HG03280 (cell line): ENCODE data around the gene TNPO3.
A peak's percentile ranks its signal among the peaks of the same experiment; 100 is the strongest.
"Not testable (repeated sequence)": the region's sequence is repeated elsewhere in the genome, so short reads cannot be mapped to it uniquely, and the experiment has no call there.

ENCODE experiments used
- ATAC-seq: cut with Tn5 transposase; IDR thresholded peaks from one replicate; pipeline ENCODE4 v1.9.1; 2021; ENCODE audit warnings: mild to moderate bottlenecking, moderate library complexity; ENCODE audit not compliant: unreplicated experiment

TNPO3 gene

DNA sequence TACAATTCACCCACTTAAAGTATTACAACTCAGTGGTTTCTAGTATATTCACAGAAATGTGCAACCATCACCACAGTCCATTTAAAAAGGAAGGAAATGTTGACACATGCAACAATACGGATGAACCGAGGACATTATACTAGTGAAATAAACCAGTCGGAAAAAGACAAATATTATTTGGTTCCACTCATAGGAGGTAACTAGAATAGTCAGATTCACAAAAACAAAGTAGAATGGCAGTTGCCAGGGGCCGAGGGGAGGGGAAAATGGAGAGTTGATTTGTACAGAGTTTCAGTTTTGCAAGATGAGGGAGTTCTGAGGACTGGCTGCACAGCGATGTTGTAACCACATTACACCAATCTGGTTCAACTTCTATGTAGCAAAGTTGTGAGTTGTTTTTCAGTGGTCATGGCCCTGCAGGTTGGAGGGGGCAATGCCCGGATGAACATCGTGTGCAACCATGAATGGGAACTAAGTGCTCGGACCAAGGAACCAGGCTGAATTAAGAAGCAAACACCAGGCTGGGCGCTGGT is 17.6 kb upstream of the TNPO3 start:
- no peak for ATAC-seq

DNA sequence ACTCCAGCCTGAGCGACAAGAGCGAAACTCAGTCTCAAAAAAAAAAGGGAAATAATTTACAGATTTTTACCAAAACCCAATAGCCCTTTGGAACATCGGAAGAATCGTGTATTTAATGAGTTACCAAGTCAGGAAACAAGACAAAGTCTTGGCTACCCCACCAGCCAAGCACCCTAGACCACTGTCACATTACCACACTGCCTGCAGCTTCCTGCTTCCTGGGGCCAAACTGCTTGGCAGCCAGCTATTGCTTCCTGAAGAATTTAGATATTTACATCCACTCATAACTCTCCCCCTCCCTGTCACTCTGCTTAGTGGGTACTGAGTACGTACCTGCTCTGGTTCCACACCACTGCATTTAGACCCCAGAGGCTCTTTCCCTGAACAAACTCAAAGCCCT is 14.1 kb upstream of the TNPO3 start:
- ATAC-seq = no peak

DNA sequence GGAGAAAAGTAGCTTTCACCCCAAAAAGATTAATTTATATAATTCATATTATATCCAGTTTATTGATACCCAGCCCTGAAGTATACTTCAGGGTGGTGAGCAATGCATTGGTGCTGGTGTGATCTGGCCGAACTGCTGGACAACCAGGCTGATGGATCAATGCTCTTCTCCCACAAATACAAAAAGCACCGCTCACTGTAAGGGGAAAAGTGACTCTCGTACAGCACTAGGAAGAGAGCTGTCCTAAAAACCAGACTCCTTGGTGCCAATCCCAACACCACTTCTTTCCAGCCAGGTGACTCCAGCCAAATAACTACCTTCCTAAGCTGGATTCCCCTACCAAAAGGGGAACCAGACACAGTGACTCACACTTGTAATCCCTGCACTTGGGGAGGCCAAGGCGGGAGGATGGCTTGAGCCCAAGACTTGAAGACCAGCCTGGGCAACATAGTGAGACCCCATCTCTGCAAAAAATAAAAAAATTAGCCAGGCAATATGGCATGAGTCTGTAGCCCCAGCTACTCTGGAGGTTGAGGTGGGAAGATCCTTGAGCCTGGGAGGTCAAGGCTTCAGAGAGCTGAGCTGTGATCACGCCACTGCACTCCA is 13.1 kb upstream of the TNPO3 start:
- ATAC-seq = no peak

DNA sequence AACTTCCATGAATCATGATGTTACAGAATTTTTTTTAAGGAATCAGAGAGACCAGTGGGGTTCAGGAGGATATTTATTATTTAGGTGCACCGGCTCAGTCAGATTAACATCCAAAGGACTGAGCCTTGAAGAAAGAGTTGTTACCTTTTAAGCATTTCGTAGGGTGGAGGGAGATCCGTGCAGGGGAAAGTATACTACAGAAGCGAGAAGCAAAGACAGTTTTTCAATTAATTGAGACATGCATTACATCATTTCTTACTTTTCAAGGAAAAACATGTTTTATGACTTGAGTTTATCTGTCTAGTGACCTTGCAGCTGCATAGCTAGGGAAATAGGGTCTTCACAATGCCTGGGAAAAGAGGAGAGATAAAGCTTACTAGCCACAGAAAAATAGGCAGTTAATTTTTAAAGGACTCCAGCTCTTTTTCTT is 12.2 kb upstream of the TNPO3 start:
- not testable (repeated sequence) for ATAC-seq

DNA sequence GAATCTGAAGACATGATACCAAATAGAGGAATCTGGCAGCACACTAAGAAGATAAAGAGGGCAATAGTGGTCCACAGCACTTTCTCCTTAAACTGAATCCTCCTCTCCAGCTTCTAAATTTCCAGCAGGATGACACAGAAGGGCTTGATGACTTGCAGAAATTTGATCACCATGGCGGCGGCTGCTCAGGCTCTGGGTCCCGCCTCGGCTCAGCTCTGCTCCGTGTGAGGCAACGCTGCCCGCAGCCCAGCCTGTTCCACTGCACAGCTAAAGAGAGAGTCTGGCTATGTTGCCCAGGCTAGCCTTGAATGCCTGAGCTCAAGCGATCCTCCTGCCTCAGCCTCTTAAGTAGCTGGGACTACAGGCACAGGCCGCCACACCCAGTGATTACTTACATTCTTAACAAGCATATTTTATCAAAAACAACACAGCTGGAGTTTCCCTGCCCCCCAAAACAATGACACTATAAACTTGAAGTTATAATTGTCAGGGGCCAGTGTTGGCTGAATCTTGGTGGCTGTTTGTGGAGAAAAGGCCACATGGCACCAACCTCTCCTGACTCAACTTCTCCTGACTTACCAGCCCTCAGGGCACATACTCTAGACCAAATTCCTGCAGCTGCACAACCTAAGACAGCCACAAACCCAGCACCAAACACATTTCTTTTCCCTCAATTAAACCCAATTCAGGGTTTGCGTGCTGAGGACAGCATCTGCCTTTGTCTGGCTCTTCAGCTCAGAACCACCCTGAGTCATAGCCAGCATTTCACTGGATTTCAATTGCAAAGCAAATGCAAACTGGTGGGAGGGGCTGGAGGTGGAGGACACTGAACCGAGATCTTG is 11.6 kb upstream of the TNPO3 start:
- ATAC-seq = no peak

DNA sequence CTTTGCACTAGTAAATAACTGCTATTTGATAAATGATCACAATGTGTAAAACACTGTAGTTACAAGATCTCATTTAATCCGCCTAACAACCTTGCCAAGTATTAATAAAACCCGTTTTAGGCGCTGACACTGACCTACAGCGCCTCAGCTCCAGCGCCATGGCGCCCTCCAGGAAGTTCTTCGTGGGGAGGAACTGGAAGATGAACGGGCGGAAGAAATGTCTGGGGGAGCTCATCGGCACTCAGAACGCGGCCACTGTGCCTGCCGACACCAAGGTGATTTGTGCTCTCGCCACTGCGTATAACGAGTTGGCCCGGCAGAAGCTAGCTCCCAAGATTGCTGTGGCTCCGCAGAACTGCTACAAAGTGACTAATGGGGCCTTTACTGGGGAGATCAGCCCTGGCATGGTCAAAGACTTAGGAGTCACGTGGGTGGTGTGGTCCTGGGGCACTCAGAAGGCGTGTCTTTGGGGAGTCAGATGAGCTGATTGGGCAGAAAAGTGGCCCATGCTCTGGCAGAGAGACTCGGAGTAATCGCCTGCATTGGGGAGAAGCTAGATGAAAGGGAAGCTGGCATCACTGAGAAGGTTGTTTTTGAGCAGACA is 1.1 kb upstream of the TNPO3 start:
- ATAC-seq = no peak

DNA sequence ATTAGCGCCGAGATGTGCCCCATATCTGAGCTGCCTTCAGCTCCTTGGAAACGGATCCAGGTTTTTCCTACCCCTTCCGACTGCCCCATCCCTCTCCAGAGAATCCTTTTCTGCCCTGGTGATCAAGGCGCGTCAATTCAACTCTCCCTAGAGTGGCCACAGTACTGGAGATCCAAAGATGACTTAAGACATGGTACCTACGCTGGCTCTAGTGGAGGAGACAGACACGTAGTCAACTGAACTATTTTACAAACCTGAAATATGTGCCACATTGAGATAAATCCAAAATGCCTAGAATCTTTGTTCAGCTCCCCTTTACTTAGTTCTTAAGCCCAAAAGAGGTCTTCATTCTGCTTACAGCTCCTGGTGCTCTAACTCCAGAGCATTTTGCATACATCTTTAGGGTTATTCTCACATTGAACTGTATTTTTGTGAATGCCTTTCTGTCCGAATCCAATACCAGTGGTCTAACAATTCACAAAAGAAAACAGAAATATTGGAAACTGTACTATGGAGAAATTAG is 444 bp upstream of the TNPO3 start:
- peak; percentile 18 for ATAC-seq

DNA sequence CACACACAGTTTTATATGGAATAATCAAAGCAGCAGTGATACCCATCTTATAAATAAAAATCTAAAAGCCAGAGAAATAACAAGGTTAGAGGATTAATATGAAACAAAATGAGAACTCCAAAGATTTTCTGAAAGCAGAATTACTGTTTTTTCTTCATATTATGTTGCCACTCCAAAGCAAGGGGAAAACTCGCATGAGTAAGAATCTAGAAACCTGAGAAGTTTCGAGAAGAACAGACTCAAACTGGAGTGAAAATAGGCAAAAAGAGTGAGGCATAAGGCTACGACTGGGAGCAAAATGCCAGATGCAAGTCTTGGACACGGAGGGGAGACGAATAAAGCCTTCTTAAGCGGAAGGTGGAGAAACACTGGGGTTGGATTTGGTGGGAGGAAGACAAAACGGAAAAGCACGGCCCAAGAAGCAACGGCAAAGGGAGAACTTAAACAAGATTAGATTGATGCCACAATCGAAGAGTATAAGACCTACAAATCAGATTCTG is 923 bp downstream of the TNPO3 start:
- no peak for ATAC-seq

DNA sequence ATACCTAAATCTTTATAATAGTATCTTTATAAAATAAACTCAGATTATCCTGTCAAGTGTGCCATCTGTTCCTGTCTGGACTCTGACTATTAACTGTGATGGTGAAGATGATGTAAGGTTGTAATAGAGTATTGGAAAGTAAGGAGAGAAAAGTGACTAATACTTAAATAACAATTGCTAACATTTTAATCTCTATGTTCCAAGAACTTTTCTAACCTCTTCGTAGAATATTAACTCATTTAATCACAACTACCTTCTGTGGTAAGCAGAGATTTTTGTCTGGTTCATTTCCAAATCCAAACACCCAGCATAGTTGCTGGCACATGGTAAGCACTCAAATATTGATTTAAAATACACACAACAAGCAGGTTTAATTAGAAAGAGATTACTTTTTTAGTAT is 2.5 kb downstream of the TNPO3 start:
- ATAC-seq = no peak

DNA sequence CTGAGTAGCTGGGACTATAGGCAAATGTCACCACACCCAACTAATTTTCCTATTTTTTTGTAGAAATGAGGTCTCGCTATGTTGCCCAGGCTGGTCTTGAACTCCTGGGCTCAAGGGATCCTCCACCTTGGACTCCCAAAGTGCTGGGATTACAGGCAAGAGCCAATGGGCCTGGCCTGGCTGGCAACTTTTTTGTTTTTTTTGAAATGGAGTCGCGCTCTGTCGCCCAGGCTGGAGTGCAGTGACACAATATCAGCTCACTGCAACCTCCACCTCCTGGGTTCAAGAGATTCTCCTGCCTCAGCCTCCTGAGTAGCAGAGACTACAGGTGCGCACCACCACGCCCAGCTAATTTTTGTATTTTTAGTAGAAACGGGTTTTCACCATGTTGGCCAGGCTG is 3.5 kb downstream of the TNPO3 start:
- not testable (repeated sequence) for ATAC-seq

DNA sequence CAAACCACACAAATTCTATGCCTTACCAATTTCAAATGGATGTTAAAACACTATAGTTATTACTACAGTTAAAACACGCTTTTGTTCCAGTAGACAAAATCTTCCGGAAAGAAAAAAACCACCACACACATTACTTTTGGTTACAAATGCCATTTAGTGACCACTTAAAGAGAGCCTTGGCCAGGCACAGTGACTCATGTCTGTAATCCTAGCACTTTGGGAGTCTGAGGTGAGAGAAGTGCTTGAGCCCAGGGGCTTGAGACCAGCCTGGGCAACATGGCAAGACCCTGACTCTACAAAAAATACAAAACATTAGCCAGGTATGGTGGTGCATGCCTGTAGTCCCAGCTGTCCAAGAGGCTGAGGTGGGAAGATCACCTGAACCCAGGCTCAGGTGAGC is 7.2 kb downstream of the TNPO3 start:
- ATAC-seq = no peak

DNA sequence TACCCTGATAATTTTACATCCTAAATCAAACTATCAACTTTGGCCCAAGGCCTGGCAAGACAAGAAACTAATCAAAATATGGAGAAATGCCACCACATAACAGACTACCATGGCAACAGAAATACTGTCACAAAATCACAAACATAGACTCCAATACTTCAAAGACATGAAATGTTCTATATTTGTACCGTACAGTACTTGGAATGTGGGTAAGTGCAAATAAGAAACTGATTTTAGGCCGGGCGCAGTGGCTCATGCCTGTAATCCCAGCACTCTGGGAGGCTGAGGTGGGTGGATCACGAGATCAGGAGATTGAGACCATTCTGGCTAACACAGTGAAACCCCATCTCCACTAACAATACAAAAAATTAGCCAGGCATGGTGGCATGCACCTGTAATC is 9.2 kb downstream of the TNPO3 start:
- ATAC-seq = no peak

DNA sequence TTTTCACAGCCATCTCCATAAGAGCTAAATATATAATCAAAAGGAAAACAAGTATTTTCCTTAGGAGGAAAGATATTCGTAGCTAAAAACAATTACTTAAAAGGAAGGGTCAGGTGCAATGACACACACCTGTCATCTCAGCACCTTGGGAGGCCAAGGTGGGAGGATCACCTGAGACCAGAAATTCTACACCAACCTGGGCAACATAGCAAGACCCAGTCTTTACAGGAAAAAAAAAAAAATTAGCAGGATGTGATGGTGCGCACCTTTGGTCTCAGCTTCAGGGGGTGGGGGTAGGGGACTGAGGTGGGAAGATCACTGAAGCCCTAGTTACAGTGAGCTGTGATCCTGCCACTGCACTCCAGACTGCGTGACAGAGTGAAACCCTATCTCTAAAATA is 11.9 kb downstream of the TNPO3 start:
- no peak for ATAC-seq

DNA sequence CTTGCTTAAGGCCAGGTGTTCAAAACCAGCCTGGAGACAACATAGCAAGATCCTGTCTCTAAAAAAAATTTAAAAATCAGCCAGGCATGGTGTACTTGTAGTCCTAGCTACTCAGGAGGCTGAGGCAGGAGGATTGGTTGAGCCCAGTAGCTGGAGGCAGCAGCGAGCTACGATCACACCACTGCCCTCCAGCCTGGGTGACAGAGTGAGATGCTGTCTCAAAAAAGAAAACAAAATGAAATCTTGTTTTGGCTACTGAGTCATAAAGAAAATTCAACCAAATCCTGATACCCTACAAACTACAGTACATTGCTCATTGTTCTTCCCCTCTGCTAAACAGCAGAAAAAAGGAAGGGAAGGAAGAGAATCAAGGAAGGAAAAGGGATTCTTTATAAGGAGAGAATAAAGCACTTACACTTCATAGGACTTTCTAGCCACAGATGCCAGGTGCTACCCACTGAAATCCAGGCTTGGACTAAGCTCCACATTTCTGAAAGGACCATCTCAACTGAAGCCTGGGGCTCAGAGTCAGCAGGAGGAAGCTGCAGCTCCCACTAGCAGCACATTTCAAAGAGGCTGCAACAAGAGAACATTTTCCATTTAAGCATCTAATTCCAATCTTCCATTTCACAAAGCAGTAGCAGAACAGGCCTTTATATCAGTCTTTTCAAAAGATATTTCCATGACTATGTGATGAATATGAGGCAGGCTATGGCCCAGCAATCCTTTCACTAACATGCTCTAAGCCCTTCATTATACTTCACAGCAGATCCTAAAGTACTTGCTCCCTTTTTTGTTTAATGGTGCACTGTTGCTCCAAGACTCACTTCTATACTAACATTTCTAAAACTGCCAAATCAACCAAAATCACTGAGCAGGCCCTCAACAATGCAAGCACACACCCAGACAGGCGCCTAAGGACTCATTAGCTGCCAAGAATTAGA is 13.5 kb downstream of the TNPO3 start:
- ATAC-seq = no peak

DNA sequence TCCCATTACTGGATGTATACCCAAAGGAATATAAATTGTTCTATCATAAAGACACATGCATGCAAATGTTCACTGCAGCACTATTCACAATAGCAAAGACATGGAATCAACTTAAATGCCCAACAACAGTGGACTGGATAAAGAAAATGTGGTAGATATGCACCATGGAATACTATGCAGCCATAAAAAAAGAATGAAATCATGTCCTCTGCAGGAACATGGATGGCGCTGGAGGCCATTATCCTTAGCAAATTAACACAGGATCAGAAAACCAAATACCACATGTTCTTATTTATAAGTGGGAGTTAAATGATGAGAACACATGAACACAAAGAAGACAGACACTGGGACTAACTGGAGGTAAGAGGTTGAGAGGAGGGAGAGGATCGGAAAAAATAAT is 16.4 kb downstream of the TNPO3 start:
- ATAC-seq = not testable (repeated sequence)

DNA sequence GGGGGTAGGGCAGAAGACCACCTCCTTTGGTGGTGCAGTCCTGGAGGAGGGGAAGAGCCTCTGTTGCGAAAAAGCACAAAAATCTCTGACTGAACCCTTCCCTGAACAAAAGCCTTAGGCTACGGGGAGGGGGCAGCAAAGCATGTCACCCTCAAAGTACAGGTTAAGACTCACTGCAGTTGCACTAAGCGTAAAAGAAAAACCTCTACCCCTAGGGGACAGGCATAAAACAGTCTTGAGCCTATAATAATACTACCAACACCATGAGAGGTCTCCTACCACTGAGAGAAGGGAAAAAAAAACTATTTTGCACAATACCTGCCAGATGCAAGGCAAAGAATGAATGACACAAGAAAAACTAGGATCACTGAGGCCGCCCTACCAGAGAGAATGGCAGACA is 17.3 kb downstream of the TNPO3 start:
- no peak for ATAC-seq

DNA sequence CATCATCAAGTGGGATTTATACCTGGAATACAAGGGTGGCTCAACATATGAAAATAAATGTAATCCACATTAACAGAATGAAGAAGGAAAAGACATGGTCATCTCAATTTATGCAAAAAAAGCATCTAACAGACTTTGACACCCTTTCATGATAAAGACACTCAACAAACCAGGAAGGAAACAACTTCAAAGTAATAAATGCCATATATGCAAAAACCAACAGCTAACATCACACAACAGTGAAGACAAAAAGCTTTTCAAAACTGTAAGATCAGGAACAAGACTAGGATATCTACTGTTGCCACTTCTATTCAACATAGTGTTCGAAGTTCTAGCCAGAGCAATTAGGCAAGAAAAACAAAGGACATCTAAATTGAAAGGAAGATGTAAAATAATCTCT is 22.9 kb downstream of the TNPO3 start:
- ATAC-seq = no peak

DNA sequence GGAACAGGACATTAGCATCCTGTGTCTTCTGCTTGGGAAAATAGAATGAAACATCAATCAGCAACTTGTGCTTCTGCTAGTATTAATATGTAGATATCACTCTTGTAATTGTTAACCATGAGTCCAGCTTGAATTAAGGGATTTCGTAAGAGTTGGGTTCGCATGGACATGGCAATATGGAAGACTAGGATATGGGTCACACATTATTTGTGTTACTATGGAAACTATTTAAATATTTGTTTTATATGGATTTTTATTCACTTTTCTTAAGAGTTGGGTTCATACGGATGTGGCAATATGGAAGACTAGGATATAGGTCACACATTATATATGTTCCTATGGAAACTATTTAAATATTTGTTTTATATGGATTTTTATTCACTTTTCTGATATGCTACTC is 24.5 kb downstream of the TNPO3 start:
- ATAC-seq = no peak

DNA sequence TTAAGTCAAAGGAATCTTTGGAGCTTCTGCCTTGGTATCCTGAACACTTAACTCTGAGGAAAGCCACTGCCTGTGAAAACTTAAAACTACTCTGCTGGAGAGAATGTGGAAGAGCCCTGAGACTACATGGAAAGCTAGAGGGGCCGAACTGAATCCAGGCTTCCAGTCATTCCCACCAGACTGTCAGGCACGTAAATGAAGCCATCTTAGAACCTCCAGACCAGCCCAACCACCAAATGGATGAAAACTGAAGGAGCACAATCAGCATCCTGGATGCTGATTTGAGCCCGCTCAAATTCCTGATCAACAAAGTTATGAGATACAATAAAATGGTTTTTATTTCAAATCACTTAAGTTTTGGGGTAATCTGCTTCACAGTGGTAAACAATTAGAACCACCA is 30.8 kb downstream of the TNPO3 start:
- no peak for ATAC-seq

DNA sequence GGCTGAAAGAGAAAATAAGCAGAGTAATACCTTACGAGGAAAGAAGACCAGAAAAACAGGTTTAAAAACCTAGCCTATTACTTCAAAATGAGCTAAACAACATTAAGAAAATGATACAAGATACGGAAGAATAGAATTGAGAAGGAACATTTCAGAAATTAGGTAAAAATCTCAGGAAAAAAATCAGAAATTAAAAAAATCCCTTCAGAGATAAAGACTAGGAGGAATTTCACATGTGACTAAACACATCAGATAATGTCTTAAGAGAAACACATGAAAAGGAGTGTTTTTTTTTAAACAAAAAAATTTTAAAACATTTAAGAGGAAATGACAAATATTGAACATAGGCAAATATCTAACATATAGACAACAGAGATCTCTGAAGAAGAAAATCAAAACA is 33.3 kb downstream of the TNPO3 start:
- no peak for ATAC-seq
